ENCODE results near the gene PRKRIP1. TPM values are rescaled to one million over a fixed set of nuclear protein-coding genes. Genes with fewer than 3 reads are reported as not detected.
A peak's percentile ranks its signal among the peaks of the same experiment; 100 is the strongest.

The PRKRIP1 gene
- total RNA-seq, 5 donors from 2014 or later (not counting 1 experiment from before 2014, with no cell fraction given) = 37.1 to 56.2 (median 48.3) TPM

DNA sequence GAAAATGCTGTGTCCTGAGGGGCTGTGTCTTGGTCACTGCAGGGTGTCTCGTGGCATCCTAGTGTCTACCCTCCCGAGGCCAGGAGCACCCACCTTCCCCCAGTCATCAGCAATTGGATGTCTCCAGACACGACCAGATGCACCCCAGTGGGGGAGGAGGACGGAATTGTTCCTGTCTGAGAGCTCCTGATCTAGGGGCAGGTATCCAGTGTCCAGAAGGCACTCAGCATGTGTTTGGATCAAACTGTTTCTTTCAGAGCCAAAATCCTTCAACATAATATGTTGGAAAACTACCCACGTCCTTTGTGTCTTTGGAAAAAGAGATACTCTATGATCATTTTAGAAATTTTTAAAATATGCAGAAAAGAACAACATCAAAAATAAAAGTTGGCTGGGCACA lies 16.9 kb downstream of the PRKRIP1 start:
- Mint-ChIP-seq H3K4me3 (no peak overlapping the region), H3K4me1 (peaks cover 37 to 58% (median 45%) of the 10 kb centered on the region in 3 donors), H3K27me3 (no peaks in the 10 kb centered on the region), H3K27ac (peak overlapping the region; percentile 65 to 83), H3K9me3 (no peaks in the 10 kb centered on the region), H3K36me3 (peaks cover 37% of the 10 kb centered on the region)
- no peaks in the 10 kb centered on the region for H3K9me3 ChIP-seq
- CTCF ChIA-PET = interaction anchor here (0.6 to 2.0 kb wide), 10 partner anchors 19 to 649 kb away, joined by 3 to 8 read pairs (median 3); partner anchors contain the start of genes ALKBH4 (in 2 of the 2) and LRWD1 (in 1 of the 2)
- WGBS (ENCODE audit: insufficient coverage) = no CpG with 5 or more reads among the region's 5 CpGs
- no peaks in the 10 kb centered on the region for H3K27me3 ChIP-seq (replicated peaks in 1 of 2; ENCODE audit: control insufficient read depth in 2 of 2, extremely low read depth in 1 of 2, insufficient read depth in 2 of 2, low read length in 1 of 2)
- DNase-seq = no peak
- no peak for ATAC-seq (replicated peaks in 1 of 4)
- peaks cover 6 to 24% of the 10 kb centered on the region in 2 donors for H3K36me3 ChIP-seq (ENCODE audit: control insufficient read depth in 2 of 2, extremely low read depth in 1 of 2, insufficient read depth in 1 of 2, low read length in 1 of 2)
- no peak overlapping the region for H3K27ac ChIP-seq (ENCODE audit: low read length)
- peaks cover 25 to 47% of the 10 kb centered on the region in 2 experiments for H3K4me1 ChIP-seq (ENCODE audit: control insufficient read depth in 1 of 2, extremely low read depth in 1 of 2, insufficient read depth in 2 of 2, low read length in 2 of 2)
- POLR2A ChIA-PET = interaction anchor here in 1 of 2 donors (0.7 kb wide), 1 partner anchor 13 kb away, joined by 3 read pairs; no protein-coding TSS in a partner anchor
- H3K4me3 ChIP-seq (ENCODE audit: control insufficient read depth in 1 of 2, extremely low read depth in 1 of 2, low read length in 1 of 2) = no peak overlapping the region

DNA sequence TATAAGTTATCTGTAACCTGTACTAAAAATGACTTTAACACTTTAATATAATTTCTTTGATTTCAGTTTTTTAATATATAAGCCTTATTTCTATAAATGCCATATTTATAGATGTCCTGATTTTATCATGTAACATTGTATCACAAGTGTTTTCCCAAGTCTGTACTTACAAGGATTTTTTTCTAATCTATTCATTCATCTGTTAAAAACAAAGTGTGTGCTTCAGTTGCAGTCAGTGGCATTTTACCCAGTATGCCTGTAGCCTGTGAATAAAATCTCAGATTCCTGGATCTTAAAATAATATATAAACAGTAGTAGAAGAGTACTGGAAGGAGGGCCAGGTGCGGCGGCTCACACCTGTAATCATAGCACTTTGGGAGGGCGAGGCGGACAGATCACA lies 17.4 kb downstream of the PRKRIP1 start:
- DNase-seq (no peak), ATAC-seq (replicated peaks in 1 of 4) (no peak)
- Histone ChIP-seq H3K36me3 (ENCODE audit: control insufficient read depth in 2 of 2, extremely low read depth in 1 of 2, insufficient read depth in 1 of 2, low read length in 1 of 2) (peaks cover 2 to 23% of the 10 kb centered on the region in 2 donors), H3K27me3 (replicated peaks in 1 of 2; ENCODE audit: control insufficient read depth in 2 of 2, extremely low read depth in 1 of 2, insufficient read depth in 2 of 2, low read length in 1 of 2) (no peaks in the 10 kb centered on the region), H3K27ac (ENCODE audit: low read length) (no peak overlapping the region), H3K4me1 (ENCODE audit: control insufficient read depth in 1 of 2, extremely low read depth in 1 of 2, insufficient read depth in 2 of 2, low read length in 2 of 2) (peaks cover 27 to 52% of the 10 kb centered on the region in 2 experiments), H3K4me3 (ENCODE audit: control insufficient read depth in 1 of 2, extremely low read depth in 1 of 2, low read length in 1 of 2) (no peak overlapping the region), H3K9me3 (no peaks in the 10 kb centered on the region)
- Mint-ChIP-seq H3K9me3 (no peaks in the 10 kb centered on the region), H3K36me3 (peaks cover 35% of the 10 kb centered on the region), H3K27me3 (no peaks in the 10 kb centered on the region), H3K4me1 (peaks cover 42 to 59% (median 50%) of the 10 kb centered on the region in 3 donors), H3K27ac (peak overlapping the region; percentile 52 to 73), H3K4me3 (no peak overlapping the region)
- 100% methylated on average over 2 of the region's 4 CpGs for WGBS (ENCODE audit: insufficient coverage)
- ChIA-PET POLR2A (no interaction called here), CTCF (interaction anchor here (0.6 to 1.0 kb wide), 4 partner anchors 22 to 1122 kb away, joined by 3 to 7 read pairs (median 4); no protein-coding TSS in a partner anchor)

DNA sequence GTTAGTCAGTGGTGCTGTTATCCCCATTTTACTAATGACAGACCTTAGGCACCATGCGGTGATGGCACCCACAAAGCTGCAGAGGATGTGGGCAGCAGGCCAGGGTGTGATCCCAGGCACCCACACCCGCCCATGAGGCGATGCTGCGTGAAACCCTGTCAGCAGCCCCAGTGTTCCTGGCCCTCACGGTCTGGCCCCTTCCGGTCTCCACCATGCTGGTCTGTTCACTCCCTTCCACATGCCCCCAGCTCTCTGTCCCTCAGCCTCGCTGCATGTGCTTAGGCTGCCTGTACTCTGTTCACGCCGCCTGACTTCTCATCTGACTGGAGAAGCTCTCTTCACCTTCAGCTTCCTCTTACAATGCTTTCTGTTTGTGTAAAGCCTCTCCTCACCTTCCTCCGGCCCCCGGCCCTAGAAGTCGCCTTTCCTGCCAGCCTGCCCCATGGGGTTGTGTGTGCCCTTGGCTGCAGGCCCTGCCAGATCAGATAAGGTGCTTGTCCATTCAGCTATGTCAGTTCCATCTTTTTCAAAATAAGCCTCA lies 19.6 kb downstream of the PRKRIP1 start:
- Histone ChIP-seq H3K4me1 (ENCODE audit: control insufficient read depth in 1 of 2, extremely low read depth in 1 of 2, insufficient read depth in 2 of 2, low read length in 2 of 2) (peaks cover 34 to 66% of the 10 kb centered on the region in 2 experiments), H3K27me3 (replicated peaks in 1 of 2; ENCODE audit: control insufficient read depth in 2 of 2, extremely low read depth in 1 of 2, insufficient read depth in 2 of 2, low read length in 1 of 2) (no peaks in the 10 kb centered on the region), H3K27ac (ENCODE audit: low read length) (peak overlapping the region; percentile 84), H3K4me3 (ENCODE audit: control insufficient read depth in 1 of 2, extremely low read depth in 1 of 2, low read length in 1 of 2) (peak overlapping the region; percentile 25 to 34), H3K36me3 (ENCODE audit: control insufficient read depth in 2 of 2, extremely low read depth in 1 of 2, insufficient read depth in 1 of 2, low read length in 1 of 2) (peaks cover 0 to 23% of the 10 kb centered on the region in 2 donors), H3K9me3 (no peaks in the 10 kb centered on the region)
- under 1% methylated on average over 12 of the region's 12 CpGs for WGBS (ENCODE audit: insufficient coverage)
- Mint-ChIP-seq H3K27ac (peak overlapping the region; percentile 99 to 100), H3K27me3 (no peaks in the 10 kb centered on the region), H3K4me1 (peaks cover 59 to 73% (median 65%) of the 10 kb centered on the region in 3 donors), H3K36me3 (peaks cover 29% of the 10 kb centered on the region), H3K9me3 (no peaks in the 10 kb centered on the region), H3K4me3 (peak overlapping the region; percentile 71 to 77 (median 74))
- CTCF ChIA-PET = interaction anchor here (0.6 to 2.2 kb wide), 6 partner anchors 10 to 51 kb away, joined by 3 to 19 read pairs (median 6); no protein-coding TSS in a partner anchor
- peak in 34 of 35 experiments; percentile 40 to 76 (median 56) for DNase-seq
- peak; percentile 68 to 85 (median 80) for ATAC-seq (replicated peaks in 1 of 4)
- POLR2A ChIA-PET = interaction anchor here (0.9 to 2.0 kb wide), 4 partner anchors 10 to 23 kb away, joined by 3 to 7 read pairs (median 4); no protein-coding TSS in a partner anchor

DNA sequence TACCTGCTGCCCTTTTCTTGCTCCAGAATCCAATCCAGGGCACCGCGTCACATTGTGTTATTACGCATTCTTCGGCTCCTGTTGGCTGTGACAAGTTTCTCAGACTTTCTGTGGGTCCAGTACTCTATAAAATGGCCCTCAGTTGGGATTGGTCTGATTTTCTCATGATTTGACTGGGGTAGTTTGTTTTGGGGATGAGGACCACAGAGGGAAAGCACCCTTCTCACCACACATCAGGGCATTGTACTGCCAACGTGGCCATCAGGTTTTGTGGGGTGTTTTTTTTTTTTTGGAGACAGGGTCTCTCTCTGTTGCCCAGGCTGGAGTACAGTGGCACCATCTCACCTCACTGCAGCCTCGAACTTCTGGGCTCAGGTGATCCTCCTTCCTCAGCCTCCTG lies 20.2 kb downstream of the PRKRIP1 start:
- peak in 1 of 35 experiments; percentile 39 for DNase-seq
- ChIA-PET CTCF (interaction anchor here in 1 of 2 donors (1.0 to 2.2 kb wide), 3 partner anchors 9 to 36 kb away, joined by 4 to 19 read pairs (median 8); no protein-coding TSS in a partner anchor), POLR2A (interaction anchor here (0.9 to 2.0 kb wide), 4 partner anchors 9 to 22 kb away, joined by 3 to 7 read pairs (median 4); no protein-coding TSS in a partner anchor)
- H3K36me3 ChIP-seq (ENCODE audit: control insufficient read depth in 2 of 2, extremely low read depth in 1 of 2, insufficient read depth in 1 of 2, low read length in 1 of 2) = peaks cover 0 to 22% of the 10 kb centered on the region in 2 donors
- WGBS (ENCODE audit: insufficient coverage) = 96% methylated on average over 4 of the region's 6 CpGs
- no peaks in the 10 kb centered on the region for H3K27me3 Mint-ChIP-seq
- peak overlapping the region; percentile 25 to 34 for H3K4me3 ChIP-seq (ENCODE audit: control insufficient read depth in 1 of 2, extremely low read depth in 1 of 2, low read length in 1 of 2)
- H3K27ac Mint-ChIP-seq = peak overlapping the region; percentile 99 to 100
- peaks cover 28% of the 10 kb centered on the region for H3K36me3 Mint-ChIP-seq
- peak overlapping the region; percentile 84 for H3K27ac ChIP-seq (ENCODE audit: low read length)
- H3K9me3 Mint-ChIP-seq = no peaks in the 10 kb centered on the region
- H3K27me3 ChIP-seq (replicated peaks in 1 of 2; ENCODE audit: control insufficient read depth in 2 of 2, extremely low read depth in 1 of 2, insufficient read depth in 2 of 2, low read length in 1 of 2) = no peaks in the 10 kb centered on the region
- peak overlapping the region; percentile 71 to 77 (median 74) for H3K4me3 Mint-ChIP-seq
- ATAC-seq (replicated peaks in 1 of 4) = no peak
- H3K4me1 Mint-ChIP-seq = peaks cover 66 to 79% (median 70%) of the 10 kb centered on the region in 3 donors
- H3K9me3 ChIP-seq = no peaks in the 10 kb centered on the region
- peaks cover 35 to 73% of the 10 kb centered on the region in 2 experiments for H3K4me1 ChIP-seq (ENCODE audit: control insufficient read depth in 1 of 2, extremely low read depth in 1 of 2, insufficient read depth in 2 of 2, low read length in 2 of 2)

DNA sequence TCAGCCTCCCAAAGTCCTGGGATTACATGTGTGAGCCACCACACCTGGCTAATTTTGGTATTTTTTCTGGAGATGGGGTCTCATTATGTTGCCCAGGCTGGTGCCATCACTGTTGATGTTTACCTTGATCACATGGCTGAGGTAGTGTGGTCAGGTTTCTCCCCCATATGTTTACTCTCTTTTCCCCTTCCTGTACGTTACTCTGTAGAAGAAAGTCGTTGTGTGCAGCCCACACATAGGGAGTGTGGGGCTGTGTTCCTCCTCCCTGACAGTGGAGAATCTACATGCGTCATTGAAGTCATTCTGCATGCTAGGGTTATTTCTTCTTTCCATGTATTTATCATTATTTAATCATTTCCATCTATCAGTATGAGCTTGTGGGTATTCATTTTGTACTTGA lies 20.9 kb downstream of the PRKRIP1 start:
- peaks cover 0 to 20% of the 10 kb centered on the region in 2 donors for H3K36me3 ChIP-seq (ENCODE audit: control insufficient read depth in 2 of 2, extremely low read depth in 1 of 2, insufficient read depth in 1 of 2, low read length in 1 of 2)
- DNase-seq = peak in 18 of 35 experiments; percentile 19 to 63 (median 38)
- WGBS (ENCODE audit: insufficient coverage) = no CpG with 5 or more reads among the region's 3 CpGs
- Mint-ChIP-seq H3K9me3 (no peaks in the 10 kb centered on the region), H3K4me3 (peak overlapping the region; percentile 1 to 74 (median 52)), H3K4me1 (peaks cover 69 to 83% (median 73%) of the 10 kb centered on the region in 3 donors), H3K36me3 (peaks cover 22% of the 10 kb centered on the region), H3K27ac (peak overlapping the region; percentile 99 to 100), H3K27me3 (no peaks in the 10 kb centered on the region)
- peak overlapping the region; percentile 84 for H3K27ac ChIP-seq (ENCODE audit: low read length)
- no peaks in the 10 kb centered on the region for H3K27me3 ChIP-seq (replicated peaks in 1 of 2; ENCODE audit: control insufficient read depth in 2 of 2, extremely low read depth in 1 of 2, insufficient read depth in 2 of 2, low read length in 1 of 2)
- no peaks in the 10 kb centered on the region for H3K9me3 ChIP-seq
- ChIA-PET CTCF (interaction anchor here (0.6 to 1.1 kb wide), 6 partner anchors 9 to 606 kb away, joined by 3 to 16 read pairs (median 4); no protein-coding TSS in a partner anchor), POLR2A (interaction anchor here (0.6 to 1.6 kb wide), 5 partner anchors 8 to 1739 kb away, joined by 3 to 8 read pairs (median 7); no protein-coding TSS in a partner anchor)
- H3K4me1 ChIP-seq (ENCODE audit: control insufficient read depth in 1 of 2, extremely low read depth in 1 of 2, insufficient read depth in 2 of 2, low read length in 2 of 2) = peaks cover 35 to 77% of the 10 kb centered on the region in 2 experiments
- H3K4me3 ChIP-seq (ENCODE audit: control insufficient read depth in 1 of 2, extremely low read depth in 1 of 2, low read length in 1 of 2) = no peak overlapping the region
- ATAC-seq (replicated peaks in 1 of 4) = peak in 3 of 4 experiments; percentile 40 to 78 (median 42)

DNA sequence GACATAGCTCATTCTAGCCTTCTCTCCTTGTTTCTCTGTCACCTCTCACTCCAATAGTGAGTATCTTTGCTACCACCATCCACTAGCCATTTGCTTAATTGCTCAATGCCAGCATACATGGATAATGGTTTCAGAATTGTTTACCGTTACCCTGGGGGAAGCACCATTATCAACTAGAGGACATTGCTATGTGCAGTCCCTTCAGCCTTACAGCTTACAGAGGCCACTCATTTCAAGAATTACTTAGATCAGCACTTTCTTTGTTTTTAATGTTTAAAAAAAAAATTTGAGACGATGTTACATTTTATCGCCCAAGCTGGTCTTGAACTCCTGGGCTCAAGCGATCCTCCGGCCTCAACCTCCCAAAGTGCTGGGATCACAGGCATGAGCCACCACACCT lies 22.4 kb downstream of the PRKRIP1 start:
- WGBS (ENCODE audit: insufficient coverage) = 100% methylated on average over 2 of the region's 5 CpGs
- Histone ChIP-seq H3K36me3 (ENCODE audit: control insufficient read depth in 2 of 2, extremely low read depth in 1 of 2, insufficient read depth in 1 of 2, low read length in 1 of 2) (peaks cover 0 to 16% of the 10 kb centered on the region in 2 donors), H3K9me3 (no peaks in the 10 kb centered on the region), H3K27ac (ENCODE audit: low read length) (peak overlapping the region; percentile 84), H3K27me3 (replicated peaks in 1 of 2; ENCODE audit: control insufficient read depth in 2 of 2, extremely low read depth in 1 of 2, insufficient read depth in 2 of 2, low read length in 1 of 2) (no peaks in the 10 kb centered on the region), H3K4me1 (ENCODE audit: control insufficient read depth in 1 of 2, extremely low read depth in 1 of 2, insufficient read depth in 2 of 2, low read length in 2 of 2) (peaks cover 35 to 68% of the 10 kb centered on the region in 2 experiments), H3K4me3 (ENCODE audit: control insufficient read depth in 1 of 2, extremely low read depth in 1 of 2, low read length in 1 of 2) (no peak overlapping the region)
- ATAC-seq (replicated peaks in 1 of 4) (no peak), DNase-seq (no peak)
- Mint-ChIP-seq H3K4me1 (peaks cover 65 to 79% (median 69%) of the 10 kb centered on the region in 3 donors), H3K27me3 (no peaks in the 10 kb centered on the region), H3K4me3 (peak overlapping the region in 1 of 3 donors; percentile 74), H3K36me3 (peaks cover 22% of the 10 kb centered on the region), H3K27ac (peak overlapping the region; percentile 99 to 100), H3K9me3 (no peaks in the 10 kb centered on the region)
- ChIA-PET POLR2A (no interaction called here), CTCF (interaction anchor here in 1 of 2 donors (1.3 kb wide), 1 partner anchor 31 kb away, joined by 3 read pairs; no protein-coding TSS in a partner anchor)
